ENCODE results near the gene PPP2R3A.
"Not testable (repeated sequence)": the region's sequence is repeated elsewhere in the genome, so short reads cannot be mapped to it uniquely, and the experiment has no call there.

The PPP2R3A gene

DNA sequence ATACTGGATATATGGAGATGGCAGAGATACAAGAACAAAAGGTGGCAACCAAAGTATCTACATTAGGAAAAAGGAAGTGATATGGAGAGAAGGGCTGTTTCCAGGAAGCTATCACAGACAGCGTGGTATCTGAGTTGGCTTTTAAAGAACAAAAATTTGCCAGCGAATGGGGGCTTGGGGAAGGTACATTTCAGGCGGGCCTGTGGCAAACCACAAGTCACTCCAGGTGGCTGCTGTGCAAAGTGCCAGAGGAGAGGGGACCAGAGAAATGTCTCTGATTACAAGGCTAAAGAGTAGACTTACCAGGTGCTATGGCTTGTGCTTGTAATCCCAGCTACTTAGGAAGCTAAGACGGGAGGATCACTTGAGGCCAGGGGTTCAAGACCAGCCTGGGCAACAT is 139.5 kb downstream of the PPP2R3A start:
- no peak for DNase-seq

DNA sequence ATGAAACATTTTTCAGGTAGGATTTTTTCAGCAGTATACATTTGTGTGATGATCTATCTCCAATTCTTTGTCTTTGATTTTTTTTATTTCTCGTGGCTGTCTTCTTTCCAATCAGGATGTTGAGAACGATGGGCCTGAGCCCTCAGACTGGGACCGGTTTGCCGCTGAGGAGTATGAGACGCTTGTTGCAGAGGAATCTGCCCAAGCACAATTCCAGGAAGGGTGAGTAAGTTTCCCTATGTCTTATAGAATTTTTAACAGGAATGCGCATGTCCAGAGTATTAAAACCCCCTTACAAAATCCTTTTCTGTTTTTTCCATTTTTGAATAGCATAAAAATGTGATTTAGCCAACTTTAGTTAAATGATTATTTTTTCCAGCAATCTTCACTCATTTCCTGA is 140.6 kb downstream of the PPP2R3A start:
- no peak for DNase-seq

DNA sequence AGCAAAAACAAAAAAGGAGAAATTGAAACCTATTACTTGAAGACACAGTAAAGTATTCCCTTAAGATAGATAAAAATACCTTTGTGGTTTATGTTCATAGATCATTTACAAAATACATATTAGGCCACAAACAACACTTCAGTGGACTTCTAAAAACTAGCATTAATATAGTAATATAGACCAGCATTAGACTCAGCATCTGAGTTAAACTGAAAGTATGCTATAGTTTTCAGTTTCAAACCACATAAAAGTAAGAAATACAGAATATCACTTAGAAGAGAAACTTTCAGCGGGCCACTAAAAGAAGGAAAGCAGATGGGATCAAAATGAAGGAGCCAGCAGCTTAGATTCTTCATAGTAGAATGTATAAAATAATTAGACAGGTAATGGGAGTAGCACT is 144.0 kb downstream of the PPP2R3A start:
- no peak for DNase-seq

DNA sequence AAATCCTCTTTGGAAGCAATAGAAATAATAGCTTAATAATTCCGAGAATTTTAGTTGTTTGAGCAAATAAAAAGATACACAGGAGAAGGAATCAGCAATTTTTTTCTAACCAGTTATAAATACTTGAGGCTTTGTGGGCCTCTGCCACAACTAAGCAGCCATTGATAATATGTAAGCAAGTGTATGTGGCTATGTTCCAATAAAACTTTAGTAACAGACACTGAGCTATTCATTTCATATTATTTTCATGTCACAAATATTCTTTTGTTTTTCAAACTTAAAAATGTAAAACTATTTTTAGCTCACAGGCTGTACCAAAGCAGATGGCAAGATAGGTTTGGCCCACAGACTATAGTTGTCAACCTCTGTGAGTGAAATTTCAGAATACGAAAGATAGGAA is 145.0 kb downstream of the PPP2R3A start:
- no peak for DNase-seq

DNA sequence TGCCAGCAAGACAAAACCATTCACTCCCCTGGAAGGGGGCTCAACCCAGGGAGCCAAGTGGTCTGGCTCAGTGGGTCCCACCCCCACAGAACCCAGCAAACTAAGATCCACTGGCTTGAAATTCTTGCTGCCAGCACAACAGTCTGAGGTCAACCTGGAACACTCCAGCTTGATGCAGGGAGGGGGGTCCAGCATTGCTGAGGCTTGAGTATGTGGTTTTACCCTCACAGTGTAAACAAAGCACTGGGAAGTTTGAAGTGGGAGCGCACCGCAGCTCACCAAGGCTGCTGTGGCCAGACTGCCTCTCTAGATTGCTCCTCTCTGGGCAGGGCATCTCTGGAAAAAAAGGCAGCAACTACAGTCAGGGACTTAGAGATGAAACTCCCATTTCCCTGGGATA is 148.9 kb downstream of the PPP2R3A start:
- no peak for DNase-seq

DNA sequence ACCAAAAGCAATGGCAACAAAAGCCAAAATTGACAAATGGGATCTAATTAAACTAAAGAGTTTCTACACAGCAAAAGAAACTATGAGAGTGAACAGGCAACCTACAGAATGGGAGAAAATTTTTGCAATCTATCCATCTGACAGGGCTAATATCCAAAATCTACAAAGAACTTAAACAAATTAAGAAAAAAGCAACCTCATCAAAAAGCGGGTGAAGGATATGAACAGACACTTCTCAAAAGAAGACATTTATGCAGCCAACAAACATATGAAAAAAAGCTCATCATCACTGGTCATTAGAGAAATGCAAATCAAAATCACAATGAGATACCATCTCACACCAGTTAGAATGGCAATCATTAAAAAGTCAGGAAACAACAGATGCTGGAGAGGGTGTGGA is 153.8 kb downstream of the PPP2R3A start:
- not testable (repeated sequence) for DNase-seq

DNA sequence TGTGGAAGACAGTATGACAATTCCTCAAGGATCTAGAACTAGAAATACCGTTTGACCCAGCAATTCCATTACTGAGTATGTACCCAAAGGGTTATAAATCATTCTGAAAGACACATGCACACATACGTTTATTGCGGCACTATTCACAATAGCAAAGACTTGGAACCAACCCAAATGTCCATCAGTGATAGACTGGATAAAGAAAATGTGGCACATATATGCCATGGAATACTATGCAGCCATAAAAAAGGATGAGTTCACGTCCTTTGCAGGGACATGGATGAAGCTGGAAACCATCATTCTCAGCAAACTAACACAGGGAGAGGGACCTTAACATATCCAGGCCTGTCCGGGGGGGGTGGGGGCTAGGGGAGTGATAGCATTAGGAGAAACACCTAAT is 154.3 kb downstream of the PPP2R3A start:
- DNase-seq = not testable (repeated sequence)

DNA sequence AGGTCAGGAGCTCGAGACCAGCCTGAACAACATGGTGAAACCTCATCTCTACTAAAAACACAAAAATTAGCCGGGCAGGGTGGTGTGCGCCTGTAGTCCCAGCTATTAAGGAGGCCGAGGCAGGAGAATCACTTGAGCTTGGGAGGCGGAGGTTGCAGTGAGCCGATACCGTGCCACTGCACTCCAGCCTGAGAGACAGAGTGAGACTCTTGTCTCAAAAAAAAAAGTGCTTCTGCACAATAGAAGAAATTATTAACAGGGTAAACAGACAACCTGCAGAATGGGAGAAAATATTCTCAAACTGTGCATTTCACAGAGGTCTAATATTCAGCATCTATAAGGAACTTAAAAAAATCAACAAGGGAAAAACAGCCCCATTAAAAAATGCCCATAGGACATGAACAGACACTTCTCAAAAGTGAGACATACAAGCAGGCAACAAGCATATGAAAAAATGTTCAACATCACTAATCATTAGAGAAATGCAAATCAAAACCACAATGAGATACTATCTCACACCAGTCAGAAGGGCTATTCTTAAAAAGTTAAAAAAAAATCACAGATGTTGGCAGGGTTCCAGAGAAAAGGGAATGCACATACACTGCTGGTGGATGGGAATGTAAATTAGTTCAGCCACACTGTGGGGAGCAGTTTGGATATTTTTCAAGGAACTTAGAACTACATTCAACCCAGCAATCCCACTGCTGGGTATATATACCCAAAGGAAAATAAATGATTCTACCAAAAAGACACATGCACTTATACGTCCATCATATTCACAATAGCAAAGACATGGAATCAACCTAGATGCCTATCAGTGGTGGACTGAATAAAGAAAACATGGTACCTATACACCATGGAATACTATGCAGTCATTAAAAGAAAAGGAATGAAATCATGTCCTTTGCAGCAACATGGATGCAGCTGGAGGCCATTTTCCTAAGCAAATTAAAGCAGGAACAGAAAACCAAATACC is 155.1 kb downstream of the PPP2R3A start:
- DNase-seq = no peak

DNA sequence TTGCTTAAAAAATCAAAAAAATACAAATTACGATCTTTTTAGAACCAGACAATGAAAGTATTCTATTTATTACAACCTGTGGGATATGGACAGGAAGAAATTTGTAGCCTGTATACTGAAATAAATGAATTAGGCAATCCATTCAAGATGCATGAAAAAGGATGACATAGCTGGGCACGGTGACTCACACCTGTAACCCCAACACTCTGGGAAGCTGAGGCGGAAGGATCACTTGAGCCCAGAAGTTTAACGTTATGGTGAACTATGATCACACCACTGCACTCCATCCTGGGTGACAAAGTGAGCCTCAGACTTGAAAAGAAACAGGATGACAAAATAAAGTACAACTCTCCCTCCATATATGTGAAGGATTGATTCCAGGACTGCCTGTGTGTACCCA is 156.5 kb downstream of the PPP2R3A start:
- no peak for DNase-seq

DNA sequence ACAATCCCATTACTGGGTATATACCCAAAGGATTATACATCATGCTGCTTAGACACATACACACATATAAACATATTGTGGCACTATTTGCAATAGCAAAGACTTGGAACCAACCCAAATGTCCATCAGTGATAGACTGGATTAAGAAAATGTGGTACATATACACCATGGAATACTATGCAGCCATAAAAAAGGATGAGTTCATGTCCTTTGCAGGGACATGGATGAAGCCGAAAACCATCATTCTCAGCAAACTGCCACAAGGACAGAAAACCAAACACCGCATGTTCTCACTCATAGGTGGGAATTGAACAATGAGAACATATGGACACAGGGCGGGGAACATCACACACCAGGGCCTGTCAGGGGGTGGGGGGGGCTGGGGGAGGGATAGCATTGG is 166.1 kb downstream of the PPP2R3A start:
- not testable (repeated sequence) for DNase-seq

DNA sequence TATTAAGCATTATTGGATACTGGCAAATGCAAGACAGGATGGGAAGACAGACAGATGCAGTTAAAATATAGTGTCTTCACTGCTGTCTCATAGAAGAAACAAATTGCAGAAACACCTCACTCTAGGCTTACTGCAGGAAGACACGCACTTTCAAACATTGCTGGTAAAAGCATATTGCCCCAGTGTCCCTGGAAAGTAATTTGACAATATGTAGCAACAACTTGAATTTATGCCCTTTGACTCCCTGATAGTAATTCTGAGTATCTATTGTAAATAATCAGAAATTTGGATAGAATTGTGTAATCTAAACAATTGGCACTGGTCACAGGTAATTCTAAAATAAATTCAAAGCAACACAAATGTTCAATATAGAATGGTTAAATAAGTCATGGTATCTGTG is 168.6 kb downstream of the PPP2R3A start:
- no peak for DNase-seq

DNA sequence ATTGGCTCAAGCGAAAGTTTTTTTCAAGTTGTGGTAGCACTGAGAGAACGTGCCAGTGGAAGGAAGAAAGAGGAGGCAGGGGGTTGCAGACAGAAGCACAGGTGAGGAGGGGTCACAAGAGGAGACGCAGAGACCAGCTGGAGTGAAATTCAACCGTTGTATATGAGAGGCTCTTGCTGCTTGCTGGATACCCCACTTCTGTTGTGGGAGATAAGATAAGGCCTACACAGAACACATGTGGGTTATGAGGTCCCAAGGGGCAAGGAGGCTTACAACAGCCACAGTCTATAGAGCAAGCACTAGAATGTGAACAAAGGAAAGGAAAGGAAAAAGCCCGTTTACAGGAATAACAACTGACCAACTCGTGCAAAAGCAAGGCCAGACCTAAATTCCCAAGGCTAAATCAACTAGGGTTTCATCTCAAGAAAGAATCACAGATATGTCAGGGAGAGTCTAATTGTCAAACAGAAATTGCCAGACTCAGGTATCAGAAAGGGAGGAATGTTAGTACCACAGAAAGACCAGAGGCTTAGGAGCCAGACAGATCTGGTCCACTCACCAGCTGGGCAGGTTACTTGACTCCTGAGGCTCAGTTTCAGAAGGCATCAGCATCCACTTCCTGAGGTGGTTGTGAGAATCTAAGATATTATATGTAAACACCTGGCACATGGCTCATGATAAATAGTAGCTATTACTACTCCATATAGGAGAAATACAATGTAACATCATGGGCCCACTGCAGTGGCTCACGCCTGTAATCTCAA is 169.7 kb downstream of the PPP2R3A start:
- DNase-seq = no peak

DNA sequence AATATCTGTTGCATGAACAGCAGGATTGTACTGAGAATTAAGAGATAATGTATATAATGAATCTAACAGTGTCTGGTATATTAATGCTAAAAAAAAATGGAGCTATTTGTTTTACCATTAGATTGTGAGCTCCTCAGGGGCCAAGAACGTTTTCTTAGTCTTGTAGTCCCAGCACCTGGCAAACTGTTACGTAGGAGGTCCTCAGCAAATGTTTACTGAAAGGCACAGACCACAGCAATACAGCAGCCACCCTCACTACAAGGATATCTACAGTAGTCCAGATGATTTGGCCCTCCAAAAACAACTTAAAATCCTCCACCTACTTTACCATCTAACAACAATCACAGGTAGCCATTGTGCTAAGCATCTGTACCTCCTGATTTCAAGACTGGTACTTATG is 170.9 kb downstream of the PPP2R3A start:
- DNase-seq = no peak

DNA sequence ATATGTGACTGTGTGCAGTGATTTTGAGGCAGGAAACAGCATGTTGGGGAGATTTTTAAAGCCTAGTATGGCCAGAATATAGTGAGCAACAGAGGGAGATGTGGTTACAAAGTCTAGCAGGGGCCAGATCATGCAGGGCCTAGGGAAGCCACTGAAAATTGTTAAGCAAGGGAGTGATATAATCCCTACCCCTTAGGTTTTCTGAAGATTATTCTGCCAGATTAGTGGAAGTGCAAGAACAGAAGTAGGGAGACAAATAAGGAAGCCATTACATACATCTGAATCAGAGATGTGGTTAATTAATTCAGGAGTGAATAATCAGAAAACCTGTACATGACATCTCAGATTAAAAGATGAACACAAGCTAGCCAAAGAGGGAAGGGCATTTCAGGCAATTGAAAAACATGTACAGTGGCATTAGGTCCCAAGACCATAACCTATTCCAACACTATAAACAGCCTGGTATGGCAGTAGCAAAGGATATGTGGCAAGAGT is 175.8 kb downstream of the PPP2R3A start:
- no peak for DNase-seq

DNA sequence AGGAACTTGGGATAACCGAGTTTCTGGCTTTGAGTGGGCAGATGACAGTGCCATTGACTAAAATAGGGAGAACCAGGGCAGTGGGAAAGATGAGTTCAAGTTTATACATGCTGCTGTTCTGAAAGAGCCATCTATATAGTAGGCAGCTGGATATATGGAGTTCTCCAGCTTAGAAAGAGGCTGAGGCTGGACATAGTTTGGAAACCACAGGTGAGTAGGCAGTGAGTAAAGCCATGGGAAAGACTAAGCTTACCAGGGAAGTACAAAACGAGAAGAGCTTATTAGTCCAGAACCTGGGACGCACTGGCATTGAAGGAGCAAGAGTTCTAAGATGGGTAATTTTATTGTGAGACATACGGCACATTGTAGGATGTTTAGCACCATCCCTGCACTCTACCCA is 176.4 kb downstream of the PPP2R3A start:
- DNase-seq = no peak

DNA sequence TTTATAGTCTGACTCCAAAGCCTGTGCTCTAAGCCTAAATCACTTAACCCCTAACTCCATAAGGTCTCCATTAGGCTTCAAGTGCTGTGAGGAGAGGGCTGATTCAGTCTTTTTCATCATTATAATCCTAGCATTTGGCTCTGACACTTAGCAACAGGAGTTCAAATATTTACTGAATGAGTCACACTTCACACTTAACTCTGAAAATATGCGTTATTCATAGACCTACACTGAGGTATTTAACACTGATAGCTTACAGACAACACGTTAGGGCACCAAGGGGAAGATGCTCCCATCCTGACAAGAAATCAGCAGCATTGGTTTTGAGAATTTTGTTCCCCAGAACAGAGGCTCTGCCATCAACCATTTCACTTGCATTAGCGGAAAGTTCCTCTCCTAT is 177.1 kb downstream of the PPP2R3A start:
- no peak for DNase-seq

DNA sequence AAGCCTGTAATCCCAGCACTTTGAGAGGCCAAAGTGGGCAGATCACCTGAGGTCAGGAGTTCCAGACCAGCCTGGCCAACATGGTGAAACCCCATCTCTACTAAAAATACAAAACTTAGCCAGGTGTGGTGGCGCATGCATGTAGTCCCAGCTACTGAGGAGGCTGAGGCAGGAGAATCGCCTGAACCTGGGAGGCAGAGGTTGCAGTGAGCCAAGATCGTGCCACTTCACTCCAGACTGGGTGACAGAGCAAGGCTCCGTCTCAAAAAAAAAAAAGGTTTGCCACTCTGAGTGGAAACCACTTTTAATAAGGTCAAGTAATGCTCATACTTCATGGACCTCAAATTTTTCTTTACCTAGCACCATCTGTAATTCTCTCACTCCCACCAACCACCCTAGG is 178.9 kb downstream of the PPP2R3A start:
- DNase-seq = not testable (repeated sequence)

DNA sequence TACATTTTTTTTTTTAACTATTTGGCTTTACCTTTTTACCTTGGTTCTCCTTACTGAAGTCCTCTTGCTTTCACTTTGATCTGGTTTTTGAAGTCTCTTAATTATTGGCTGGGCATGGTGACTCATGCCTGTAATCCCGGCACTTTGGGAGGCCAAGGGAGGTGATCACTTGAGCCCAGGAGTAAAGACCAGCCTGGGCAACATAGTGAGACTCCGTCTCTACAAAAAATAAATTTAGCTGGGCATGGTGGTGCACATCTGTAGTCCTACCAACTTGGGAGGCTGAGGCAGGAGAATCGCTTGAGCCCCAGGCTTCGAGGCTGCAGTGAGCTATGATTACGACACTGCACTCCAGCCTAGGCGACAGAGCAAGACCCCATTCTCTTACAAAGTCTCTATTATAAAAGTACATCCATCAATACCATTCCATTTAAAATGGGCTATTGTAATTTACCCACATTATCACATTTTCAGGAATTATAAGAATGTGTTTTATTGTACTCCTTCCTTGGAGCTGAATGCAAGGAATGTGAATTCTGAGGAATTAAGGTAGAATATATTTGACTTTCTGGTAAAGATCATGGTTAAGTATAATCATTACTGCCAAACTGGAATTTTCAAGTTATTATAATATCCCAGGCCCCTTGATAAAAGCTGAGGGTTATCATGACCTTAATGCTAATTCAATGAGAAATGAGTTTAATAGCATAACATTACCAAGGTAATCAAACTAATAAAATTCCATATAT is 181.6 kb downstream of the PPP2R3A start:
- no peak for DNase-seq

DNA sequence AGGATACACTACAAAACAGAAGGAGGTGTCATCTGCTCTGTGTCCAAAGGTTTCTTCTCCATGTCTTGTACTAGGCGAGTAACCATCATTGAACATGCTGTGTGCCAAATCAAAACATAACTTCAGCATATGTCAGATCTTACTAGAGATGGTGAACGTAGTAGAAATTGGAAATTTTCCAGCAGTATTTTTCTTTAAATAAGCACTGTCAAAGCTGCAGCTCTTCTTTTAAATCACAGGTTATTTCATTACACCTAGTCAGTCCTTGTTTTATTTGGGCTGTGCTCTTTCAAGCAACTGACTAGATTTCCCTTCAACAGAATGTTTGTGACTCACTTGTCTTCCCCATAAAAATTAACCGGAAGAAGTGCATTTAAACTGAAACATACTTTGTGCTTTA is 184.1 kb downstream of the PPP2R3A start:
- no peak for DNase-seq

DNA sequence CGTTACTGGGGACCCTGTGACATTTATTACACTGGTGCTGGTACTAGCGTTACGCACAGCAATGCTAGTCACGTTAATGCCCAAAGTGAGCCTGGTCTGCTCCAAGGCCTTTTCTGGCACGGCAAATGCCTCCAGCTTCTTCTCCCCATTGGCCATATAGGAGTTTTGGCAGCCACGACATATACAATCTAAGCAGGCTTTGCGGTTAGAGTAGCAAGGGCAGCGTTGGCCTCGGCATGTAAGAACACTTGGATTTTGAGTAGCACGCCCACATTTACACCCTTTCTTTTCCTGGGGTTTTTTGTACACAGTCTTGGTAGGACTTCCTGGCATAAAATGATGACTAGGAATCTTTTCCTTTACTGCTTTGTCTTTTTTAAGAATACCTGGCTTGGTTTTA is 185.7 kb downstream of the PPP2R3A start:
- DNase-seq = no peak

DNA sequence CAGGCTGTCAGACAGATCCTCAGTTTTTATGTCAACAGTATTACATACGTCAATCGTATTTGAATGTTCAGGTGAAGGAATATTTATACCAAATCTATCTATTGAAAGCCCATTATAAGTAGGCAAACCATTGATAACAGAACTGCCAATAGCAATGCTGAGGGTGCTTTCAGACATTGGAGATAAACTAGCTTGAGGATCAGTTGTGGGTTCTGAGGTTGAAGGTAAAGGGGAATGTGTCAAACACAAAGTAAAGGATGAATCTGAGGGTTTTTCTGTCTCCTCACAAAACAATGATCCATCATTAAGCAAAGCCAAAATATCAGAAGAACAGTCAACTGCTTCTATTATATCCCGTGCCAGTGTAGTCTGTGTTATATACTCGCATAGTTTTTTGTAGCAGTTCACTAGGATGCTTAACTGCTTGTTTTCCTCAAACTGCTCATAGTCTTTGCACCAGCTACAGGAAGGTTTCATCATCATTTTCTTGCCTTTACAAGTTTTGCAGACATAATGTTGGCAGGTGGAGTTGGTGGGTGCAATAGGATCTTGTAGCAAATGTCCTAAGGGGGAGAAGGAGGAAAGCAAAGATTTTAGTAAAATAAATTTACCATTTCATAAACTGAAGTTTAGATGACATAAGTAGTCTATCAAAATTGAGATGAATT is 186.8 kb downstream of the PPP2R3A start:
- DNase-seq = no peak

DNA sequence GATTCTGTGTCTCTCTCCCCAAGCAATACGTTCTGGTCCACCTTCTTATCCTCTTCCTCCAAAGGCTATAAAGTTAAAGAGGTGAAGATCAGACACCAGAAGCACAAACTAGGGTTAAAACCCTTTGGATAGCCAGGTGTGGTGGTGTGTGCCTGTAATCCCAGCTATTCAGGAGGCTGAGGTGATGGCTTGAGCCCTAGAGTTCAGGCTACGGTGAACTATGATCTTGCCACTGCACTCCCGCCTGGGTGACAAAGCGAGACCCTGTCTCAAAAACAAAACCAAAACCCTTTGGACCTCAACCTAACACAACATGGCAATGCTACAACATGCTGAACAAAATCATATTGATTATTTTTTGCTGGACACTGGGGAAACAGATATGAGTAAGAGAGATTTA is 187.4 kb downstream of the PPP2R3A start:
- DNase-seq = no peak

DNA sequence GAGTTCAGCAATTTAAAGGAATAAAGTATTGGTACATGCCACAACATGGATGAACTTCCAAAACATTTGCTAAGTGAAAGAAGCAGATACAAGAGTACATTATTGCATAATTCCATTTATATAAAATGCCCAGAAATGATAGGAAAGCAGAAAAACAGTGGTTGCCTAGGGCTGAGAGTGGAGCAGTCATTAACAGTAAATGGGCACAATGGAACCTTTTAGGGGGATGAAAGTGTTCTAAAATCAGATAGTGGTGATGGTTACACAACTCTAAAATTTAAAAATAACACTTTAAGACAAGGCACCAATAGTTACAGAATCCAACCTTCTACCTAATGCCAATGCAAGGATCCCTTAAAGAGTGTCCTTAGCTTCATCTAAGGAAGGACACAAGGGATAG is 196.0 kb downstream of the PPP2R3A start:
- DNase-seq = no peak

Data from activated T-cell treated with anti-CD3 and anti-CD28 coated beads, Interleukin-2, amount 50 U/mL, for 1 hour (primary cell).